ENCODE measurements around the gene USP28. TPM values are rescaled to one million over a fixed set of nuclear protein-coding genes. Genes with fewer than 3 reads are reported as not detected.

USP28 gene
- total RNA-seq, 1 donor from 2014 or later, result 12.3 TPM

DNA sequence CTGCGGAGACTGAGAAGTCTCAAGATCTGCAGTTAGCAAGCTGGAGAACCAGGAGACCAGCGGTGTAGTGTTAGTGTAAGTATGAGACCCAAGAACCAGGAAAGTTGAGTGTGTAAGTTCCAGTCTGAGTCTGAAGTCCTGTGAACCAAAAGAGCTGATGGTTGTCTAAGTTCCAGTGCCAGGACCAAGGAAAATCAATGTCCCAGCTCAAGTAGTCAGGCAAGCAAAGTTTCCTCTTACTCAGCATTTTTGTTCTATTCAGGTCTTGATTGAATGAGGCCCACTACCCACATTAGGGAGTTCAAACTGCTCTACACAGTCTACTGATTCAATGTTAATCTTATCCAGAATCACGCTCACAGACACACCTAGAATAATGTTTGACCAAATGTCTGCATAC lies 11.0 kb downstream of the USP28 start:
- no peak overlapping the region for H3K27ac ChIP-seq
- no peaks in the 10 kb centered on the region for H3K36me3 ChIP-seq
- intact Hi-C loops (cut with DNase I), result no loop called here
- DNase-seq (ENCODE audit: extremely low spot score in 2 of 2), result no peak
- H3K4me3 ChIP-seq, result no peak overlapping the region
- no peaks in the 10 kb centered on the region for H3K9me3 ChIP-seq
- H3K27me3 ChIP-seq, result no peaks in the 10 kb centered on the region
- TF ChIP-seq POLR2AphosphoS5 (IDR thresholded peaks at IDR 0.05; ENCODE audit: insufficient read depth in 1 of 2, low read depth in 1 of 2) (no peak), POLR2A (IDR thresholded peaks at IDR 0.05) (no peak)
- TF ChIP-seq, protein P1, sequence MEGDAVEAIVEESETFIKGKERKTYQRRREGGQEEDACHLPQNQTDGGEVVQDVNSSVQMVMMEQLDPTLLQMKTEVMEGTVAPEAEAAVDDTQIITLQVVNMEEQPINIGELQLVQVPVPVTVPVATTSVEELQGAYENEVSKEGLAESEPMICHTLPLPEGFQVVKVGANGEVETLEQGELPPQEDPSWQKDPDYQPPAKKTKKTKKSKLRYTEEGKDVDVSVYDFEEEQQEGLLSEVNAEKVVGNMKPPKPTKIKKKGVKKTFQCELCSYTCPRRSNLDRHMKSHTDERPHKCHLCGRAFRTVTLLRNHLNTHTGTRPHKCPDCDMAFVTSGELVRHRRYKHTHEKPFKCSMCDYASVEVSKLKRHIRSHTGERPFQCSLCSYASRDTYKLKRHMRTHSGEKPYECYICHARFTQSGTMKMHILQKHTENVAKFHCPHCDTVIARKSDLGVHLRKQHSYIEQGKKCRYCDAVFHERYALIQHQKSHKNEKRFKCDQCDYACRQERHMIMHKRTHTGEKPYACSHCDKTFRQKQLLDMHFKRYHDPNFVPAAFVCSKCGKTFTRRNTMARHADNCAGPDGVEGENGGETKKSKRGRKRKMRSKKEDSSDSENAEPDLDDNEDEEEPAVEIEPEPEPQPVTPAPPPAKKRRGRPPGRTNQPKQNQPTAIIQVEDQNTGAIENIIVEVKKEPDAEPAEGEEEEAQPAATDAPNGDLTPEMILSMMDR (IDR thresholded peaks at IDR 0.05), result no peak
- H3K4me1 ChIP-seq, result peaks cover 6% of the 10 kb centered on the region

DNA sequence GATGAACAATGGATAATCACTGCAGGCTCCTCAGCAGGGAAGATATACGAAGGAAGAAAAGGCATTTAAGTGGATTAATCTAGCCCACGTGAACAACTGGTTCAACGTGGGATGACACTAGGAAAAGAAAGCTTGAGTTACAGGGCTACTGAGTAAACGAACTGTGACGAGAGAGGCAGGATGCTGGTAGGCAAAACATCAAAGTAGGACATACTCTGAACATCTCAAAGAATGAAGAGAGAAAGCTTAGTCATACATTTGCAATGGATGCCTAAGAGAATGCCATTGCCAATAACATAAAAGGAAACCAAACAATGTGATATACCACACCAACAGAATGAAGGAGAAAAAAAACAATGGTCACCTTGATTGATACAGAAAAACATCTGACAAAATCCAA lies 12.9 kb downstream of the USP28 start:
- no peaks in the 10 kb centered on the region for H3K27me3 ChIP-seq
- no peaks in the 10 kb centered on the region for H3K36me3 ChIP-seq
- H3K4me1 ChIP-seq, result peaks cover 9% of the 10 kb centered on the region
- TF ChIP-seq POLR2A (IDR thresholded peaks at IDR 0.05) (no peak), POLR2AphosphoS5 (IDR thresholded peaks at IDR 0.05; ENCODE audit: insufficient read depth in 1 of 2, low read depth in 1 of 2) (no peak)
- TF ChIP-seq, protein P1 (IDR thresholded peaks at IDR 0.05), result no peak
- no peaks in the 10 kb centered on the region for H3K9me3 ChIP-seq
- no peak for DNase-seq (ENCODE audit: extremely low spot score in 2 of 2)
- intact Hi-C loops (cut with DNase I), result no loop called here
- H3K4me3 ChIP-seq, result no peak overlapping the region
- H3K27ac ChIP-seq, result no peak overlapping the region

DNA sequence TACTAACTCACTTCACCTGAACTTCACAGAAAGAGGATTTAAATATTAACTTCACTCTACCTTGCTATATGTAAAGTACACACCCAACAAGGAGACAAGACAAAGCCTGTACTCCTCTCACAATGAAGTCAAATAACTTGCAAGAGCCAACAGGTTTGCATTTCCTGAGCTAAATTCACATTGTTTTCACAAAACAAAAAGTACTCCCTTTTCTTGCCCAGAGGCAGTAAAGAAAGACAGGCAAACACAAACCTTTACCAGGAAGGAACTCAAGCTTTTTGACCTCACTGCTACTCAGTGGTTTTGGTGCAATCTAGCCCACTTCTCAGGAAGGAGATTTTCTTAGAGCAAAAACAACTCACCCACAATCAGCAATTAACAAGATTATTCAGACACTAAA lies 15.7 kb downstream of the USP28 start:
- intact Hi-C loops (cut with DNase I), result no loop called here
- Histone ChIP-seq H3K4me1 (peaks cover 14% of the 10 kb centered on the region), H3K9me3 (no peaks in the 10 kb centered on the region), H3K27ac (no peak overlapping the region), H3K36me3 (no peaks in the 10 kb centered on the region), H3K27me3 (no peaks in the 10 kb centered on the region), H3K4me3 (no peak overlapping the region)
- TF ChIP-seq POLR2A (IDR thresholded peaks at IDR 0.05) (no peak), POLR2AphosphoS5 (IDR thresholded peaks at IDR 0.05; ENCODE audit: insufficient read depth in 1 of 2, low read depth in 1 of 2) (no peak)
- TF ChIP-seq, protein P1 (IDR thresholded peaks at IDR 0.05), result no peak
- DNase-seq (ENCODE audit: extremely low spot score in 2 of 2), result no peak

DNA sequence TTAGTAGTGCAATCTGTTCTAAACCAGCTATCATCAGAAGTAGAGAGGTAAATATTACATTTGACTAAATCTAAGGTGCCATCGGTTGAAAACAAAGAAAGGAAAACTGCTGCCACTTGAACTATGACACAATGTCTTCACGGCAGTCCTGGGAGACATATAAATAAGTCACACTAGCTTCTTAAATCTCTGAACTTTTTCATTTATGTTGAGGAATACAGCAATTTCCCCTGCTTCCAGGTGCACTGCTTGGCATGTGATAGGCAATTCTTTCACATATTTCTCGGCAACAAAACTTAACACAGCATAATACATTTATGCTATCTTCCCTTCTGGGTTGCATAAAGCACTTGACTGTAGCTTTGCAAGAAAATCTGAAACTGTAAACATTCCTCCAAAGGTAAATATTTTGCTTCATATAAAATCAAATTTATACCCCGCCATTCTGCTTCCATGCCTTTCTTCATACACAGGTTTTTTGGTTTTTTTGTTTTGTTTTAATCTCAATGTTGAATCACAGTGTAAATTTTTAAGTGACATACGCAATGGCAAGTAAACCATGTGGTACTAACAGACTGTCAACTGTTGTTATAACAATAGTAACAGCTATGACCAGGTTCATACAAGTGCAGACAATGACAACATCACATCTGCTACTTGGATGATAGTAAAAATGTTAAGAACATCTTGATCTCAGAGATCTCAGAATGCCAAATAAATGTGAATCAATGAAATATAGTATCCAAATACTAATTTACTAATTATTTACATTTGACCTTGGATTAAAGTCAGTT lies 18.2 kb downstream of the USP28 start:
- no peaks in the 10 kb centered on the region for H3K9me3 ChIP-seq
- intact Hi-C loops (cut with DNase I), result no loop called here
- no peak overlapping the region for H3K27ac ChIP-seq
- DNase-seq (ENCODE audit: extremely low spot score in 2 of 2), result no peak
- TF ChIP-seq, protein P1 (IDR thresholded peaks at IDR 0.05), result no peak
- no peak for TF ChIP-seq POLR2A (IDR thresholded peaks at IDR 0.05)
- no peak for TF ChIP-seq POLR2AphosphoS5 (IDR thresholded peaks at IDR 0.05; ENCODE audit: insufficient read depth in 1 of 2, low read depth in 1 of 2)
- no peaks in the 10 kb centered on the region for H3K27me3 ChIP-seq
- peaks cover 0 to 6% of the 10 kb centered on the region in 2 donors for H3K36me3 ChIP-seq
- no peak overlapping the region for H3K4me3 ChIP-seq
- H3K4me1 ChIP-seq, result peaks cover 14% of the 10 kb centered on the region

DNA sequence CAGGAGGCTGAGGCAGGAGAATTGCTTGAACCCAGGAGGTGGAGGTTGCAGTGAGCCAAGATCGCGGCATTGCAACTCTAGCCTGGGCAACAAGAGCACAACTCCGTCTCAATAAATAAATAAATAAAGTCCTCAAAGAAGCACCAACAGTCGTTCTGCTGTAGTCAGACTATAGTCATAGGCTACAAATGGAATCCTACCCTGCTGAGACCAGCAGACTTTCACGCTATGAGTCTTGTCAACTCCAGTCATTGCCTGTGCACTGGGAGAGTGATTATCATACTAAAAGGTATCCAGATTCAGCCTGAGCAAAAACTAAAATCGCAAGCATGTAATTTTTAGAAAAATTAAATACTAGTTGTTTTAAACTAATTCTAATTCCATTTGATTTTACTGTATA lies 19.6 kb downstream of the USP28 start:
- TF ChIP-seq POLR2AphosphoS5 (IDR thresholded peaks at IDR 0.05; ENCODE audit: insufficient read depth in 1 of 2, low read depth in 1 of 2) (no peak), POLR2A (IDR thresholded peaks at IDR 0.05) (no peak)
- TF ChIP-seq, protein P1 (IDR thresholded peaks at IDR 0.05), result no peak
- H3K9me3 ChIP-seq, result no peaks in the 10 kb centered on the region
- H3K27me3 ChIP-seq, result no peaks in the 10 kb centered on the region
- H3K36me3 ChIP-seq, result peaks cover 0 to 12% of the 10 kb centered on the region in 2 donors
- intact Hi-C loops (cut with DNase I), result no loop called here
- H3K27ac ChIP-seq, result no peak overlapping the region
- no peak for DNase-seq (ENCODE audit: extremely low spot score in 2 of 2)
- peaks cover 14% of the 10 kb centered on the region for H3K4me1 ChIP-seq
- H3K4me3 ChIP-seq, result no peak overlapping the region

Data from vagina (tissue), 2 donors.